C4-2B (cell line): ENCODE measurements around the gene UGT1A8.

ENCODE experiments used
- H3K27ac ChIP-seq: fragments of 450-650 bp; 2 replicates; pipeline ENCODE4 v1.5.1; 2017
- CTCF ChIP-seq: fragments of 450-650 bp; conservative IDR thresholded peaks from 2 replicates; pipeline ENCODE4 v1.5.1; 2017; ENCODE audit warnings: mild to moderate bottlenecking
- ZFX ChIP-seq: fragments of 450-650 bp; IDR thresholded peaks from 2 replicates; pipeline ENCODE4 v1.6.1; 2017

The UGT1A8 gene

GRCh38 chr2:233810385-233810784 lies 193.0 kb downstream of the UGT1A8 start:
- no peak for TF ChIP-seq ZFX
- TF ChIP-seq CTCF, result no peak
- no peak overlapping the region for H3K27ac ChIP-seq

DNA sequence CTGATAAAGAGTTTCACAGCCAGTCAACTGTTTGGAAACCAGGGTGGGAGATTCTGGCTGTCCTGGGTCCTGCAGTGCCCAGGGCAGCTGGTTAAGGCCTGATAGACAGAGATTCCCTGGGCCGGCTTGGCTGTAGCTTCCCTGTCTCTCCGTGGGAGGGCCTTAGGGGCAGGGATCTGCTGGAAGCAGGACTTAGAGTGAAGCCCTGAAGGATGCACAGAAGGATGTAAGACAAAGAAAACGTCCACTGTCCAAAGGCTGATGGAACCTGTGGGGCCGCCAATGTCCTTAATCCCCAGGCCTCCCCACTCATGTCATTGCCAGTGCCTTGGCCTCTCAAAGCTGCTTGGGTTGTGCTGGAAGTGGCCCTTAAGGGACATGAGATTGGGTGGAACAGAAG lies 193.7 kb downstream of the UGT1A8 start:
- TF ChIP-seq ZFX, result no peak
- TF ChIP-seq CTCF, result no peak

GRCh38 chr2:233811732-233812131 lies 194.3 kb downstream of the UGT1A8 start:
- H3K27ac ChIP-seq, result no peak overlapping the region
- TF ChIP-seq CTCF (no peak), ZFX (no peak)

More for the DNA sequence above, 193.7 kb downstream of the UGT1A8 start:
- no peak overlapping the region for H3K27ac ChIP-seq

DNA sequence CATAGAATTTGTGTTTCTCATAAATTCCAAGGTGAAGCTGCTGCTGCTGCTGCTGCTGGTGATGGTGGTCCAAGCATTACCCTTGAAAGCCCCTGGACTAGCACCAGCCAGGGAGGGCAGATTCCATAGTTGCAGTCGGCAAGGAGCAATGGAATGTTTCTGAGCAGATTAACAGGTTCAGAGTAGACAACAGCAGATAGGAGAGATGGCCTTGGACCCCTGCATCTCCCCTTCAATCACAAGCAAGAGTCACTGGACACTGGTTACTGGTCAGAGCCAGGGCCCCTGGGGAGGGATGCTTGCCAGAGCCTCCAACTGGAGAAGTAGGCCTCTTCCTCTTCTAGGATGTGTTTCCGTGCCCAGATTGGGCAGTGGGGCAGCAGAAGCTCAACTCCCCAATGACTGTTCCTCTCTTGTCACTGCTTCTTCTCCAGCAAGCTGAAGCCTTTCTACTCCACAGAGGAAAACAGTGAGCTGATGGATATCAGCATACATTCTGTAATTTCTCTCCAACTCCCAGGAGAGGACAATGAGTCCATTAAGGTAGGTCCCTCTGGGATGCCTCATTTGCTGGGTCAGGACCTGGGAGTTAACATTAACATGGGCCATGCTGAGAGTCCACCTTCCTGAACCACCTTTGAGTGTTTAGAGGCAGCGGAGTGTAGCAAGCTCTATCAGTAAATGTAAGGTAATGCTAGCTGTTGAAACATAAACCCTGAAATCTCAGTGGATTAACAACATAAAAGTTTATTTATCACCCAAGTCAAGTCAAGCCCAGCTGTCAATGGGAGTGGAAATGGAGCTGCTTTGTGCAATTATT lies 196.0 kb downstream of the UGT1A8 start:
- TF ChIP-seq CTCF, result no peak
- H3K27ac ChIP-seq, result no peak overlapping the region

GRCh38 chr2:233814056-233814835 lies 196.8 kb downstream of the UGT1A8 start:
- TF ChIP-seq CTCF (no peak), ZFX (no peak)

DNA sequence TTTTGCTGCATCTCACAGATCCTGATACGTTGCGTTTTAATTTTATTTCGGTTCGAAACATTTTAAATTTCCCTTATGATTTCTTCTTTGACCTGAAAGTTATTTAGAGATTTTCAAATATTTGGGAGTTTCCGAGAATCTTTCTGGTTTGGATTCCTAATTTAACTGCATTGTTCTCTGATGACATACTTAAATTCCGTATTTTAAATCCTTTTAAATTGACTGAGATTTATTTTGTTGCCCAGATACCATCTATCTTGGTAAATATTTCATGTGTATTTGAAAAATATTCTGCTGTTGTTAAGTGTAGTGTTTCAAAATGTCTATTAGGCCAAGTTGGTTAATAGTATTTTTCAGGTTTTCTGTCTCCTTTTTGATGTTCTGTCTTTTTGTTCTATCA lies 198.4 kb downstream of the UGT1A8 start:
- no peak for TF ChIP-seq ZFX
- TF ChIP-seq CTCF, result no peak
- H3K27ac ChIP-seq, result no peak overlapping the region

More at GRCh38 chr2:233814056-233814835, 196.8 kb downstream of the UGT1A8 start:
- H3K27ac ChIP-seq, result no peak overlapping the region

GRCh38 chr2:233816334-233816733 lies 198.9 kb downstream of the UGT1A8 start:
- H3K27ac ChIP-seq, result no peak overlapping the region
- TF ChIP-seq CTCF (no peak), ZFX (no peak)
